DOHH2 (cell line): ENCODE measurements around the gene LNX1.

Experiments
- CTCF ChIP-seq: fragments of 200-600 bp; sonication (generic); IDR thresholded peaks from one replicate; pipeline ENCODE4 v1.5.1; 2014; ENCODE audit warnings: antibody characterized with exemption, mild to moderate bottlenecking, low read depth, low read length; ENCODE audit not compliant: poor library complexity, severe bottlenecking
- EZH2phosphoT487 ChIP-seq: fragments of 200-600 bp; sonication (generic); IDR thresholded peaks from 2 replicates; pipeline ENCODE4 v1.6.1; 2017; ENCODE audit warnings: borderline replicate concordance, mild to moderate bottlenecking, antibody characterized with exemption, low read length, moderate library complexity, mixed read lengths

GRCh38 chr4:53490161-53490956 lies 100.9 kb downstream of the LNX1 start:
- TF ChIP-seq CTCF = no peak
- TF ChIP-seq EZH2phosphoT487 = no peak
